ENCODE data around the gene SIGLEC8. TPM values are rescaled to one million over a fixed set of nuclear protein-coding genes. Genes with fewer than 3 reads are reported as not detected.

The SIGLEC8 gene
- total RNA-seq, 1 experiment from 2014 or later = not detected

DNA sequence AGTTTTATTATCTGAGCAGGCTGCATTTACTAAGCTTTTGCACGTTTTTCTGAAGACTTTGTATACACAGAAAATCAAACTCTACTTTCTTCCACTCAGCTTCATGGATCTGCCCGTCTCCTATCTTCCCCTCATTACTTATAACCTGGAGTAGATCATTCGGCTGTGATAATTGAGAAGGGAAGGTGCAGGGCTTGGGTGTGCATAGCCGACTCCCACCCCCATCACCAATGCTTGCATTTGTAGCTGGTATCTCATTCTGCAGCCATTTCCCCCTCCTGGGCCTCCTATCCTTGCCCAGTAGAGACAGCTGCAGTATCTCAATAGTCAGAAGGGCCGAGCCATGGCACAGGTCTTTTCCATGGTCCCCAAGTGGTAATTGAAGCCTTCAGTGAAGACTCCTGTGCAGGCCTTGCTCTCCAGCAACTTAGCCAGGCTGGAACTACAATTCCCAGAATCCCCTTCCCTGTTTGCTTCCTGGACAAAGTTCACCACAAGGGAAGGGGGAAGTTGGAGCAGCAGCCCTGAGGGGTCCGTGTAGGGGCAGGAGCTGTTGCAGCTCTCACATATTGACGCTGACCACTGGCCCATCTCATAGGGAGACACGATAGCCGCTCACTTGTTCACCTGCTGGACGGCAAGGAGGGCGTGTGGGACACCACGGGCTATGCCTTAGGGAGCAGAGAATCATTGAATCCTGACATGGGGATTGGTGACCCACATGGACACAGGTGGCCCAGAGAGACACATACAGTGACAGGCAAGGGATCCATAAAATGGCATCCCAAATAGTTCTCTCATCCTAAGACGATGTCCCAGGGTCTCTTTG lies 2.1 kb upstream of the SIGLEC8 start:
- Histone ChIP-seq H3K9me3 (0 out of 2 replicates have a peak, but pooled peaks cover 2% of the 10 kb centered on the region), H3K4me3 (ENCODE audit: low read depth, low read length) (peak overlapping the region; percentile 17; the same call in 1 of the 2 replicates), H3K27me3 (replicated peaks; ENCODE audit: control insufficient read depth, insufficient read depth, low read length) (no peaks in the 10 kb centered on the region), H3K4me1 (no peaks in the 10 kb centered on the region), H3K36me3 (ENCODE audit: control insufficient read depth, insufficient read depth, low read length) (no peaks in the 10 kb centered on the region)
- CTCF ChIA-PET = no interaction called here
- Mint-ChIP-seq H3K36me3 (ENCODE audit: insufficient read depth, unreplicated experiment) (no peaks in the 10 kb centered on the region), H3K4me3 (ENCODE audit: unreplicated experiment) (peak overlapping the region; percentile 47), H3K27me3 (ENCODE audit: insufficient read depth, unreplicated experiment) (peaks cover 12% of the 10 kb centered on the region), H3K27ac (ENCODE audit: unreplicated experiment) (no peak overlapping the region), H3K4me1 (ENCODE audit: low read depth, unreplicated experiment) (no peaks in the 10 kb centered on the region), H3K9me3 (ENCODE audit: unreplicated experiment) (no peaks in the 10 kb centered on the region)
- TF ChIP-seq, protein P1, sequence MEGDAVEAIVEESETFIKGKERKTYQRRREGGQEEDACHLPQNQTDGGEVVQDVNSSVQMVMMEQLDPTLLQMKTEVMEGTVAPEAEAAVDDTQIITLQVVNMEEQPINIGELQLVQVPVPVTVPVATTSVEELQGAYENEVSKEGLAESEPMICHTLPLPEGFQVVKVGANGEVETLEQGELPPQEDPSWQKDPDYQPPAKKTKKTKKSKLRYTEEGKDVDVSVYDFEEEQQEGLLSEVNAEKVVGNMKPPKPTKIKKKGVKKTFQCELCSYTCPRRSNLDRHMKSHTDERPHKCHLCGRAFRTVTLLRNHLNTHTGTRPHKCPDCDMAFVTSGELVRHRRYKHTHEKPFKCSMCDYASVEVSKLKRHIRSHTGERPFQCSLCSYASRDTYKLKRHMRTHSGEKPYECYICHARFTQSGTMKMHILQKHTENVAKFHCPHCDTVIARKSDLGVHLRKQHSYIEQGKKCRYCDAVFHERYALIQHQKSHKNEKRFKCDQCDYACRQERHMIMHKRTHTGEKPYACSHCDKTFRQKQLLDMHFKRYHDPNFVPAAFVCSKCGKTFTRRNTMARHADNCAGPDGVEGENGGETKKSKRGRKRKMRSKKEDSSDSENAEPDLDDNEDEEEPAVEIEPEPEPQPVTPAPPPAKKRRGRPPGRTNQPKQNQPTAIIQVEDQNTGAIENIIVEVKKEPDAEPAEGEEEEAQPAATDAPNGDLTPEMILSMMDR (IDR thresholded peaks at IDR 0.05; ENCODE audit: insufficient read depth in 1 of 2, low read depth in 1 of 2, low read length in 1 of 2, severe bottlenecking in 1 of 2, unreplicated experiment in 1 of 2) = no peak
- DNase-seq = no peak
- intact Hi-C loops (cut with micrococcal nuclease; ENCODE audit: unreplicated experiment) = no loop called here
- no TSS peak for BruUV-seq (replicated peaks)
- POLR2A ChIA-PET = no interaction called here

DNA sequence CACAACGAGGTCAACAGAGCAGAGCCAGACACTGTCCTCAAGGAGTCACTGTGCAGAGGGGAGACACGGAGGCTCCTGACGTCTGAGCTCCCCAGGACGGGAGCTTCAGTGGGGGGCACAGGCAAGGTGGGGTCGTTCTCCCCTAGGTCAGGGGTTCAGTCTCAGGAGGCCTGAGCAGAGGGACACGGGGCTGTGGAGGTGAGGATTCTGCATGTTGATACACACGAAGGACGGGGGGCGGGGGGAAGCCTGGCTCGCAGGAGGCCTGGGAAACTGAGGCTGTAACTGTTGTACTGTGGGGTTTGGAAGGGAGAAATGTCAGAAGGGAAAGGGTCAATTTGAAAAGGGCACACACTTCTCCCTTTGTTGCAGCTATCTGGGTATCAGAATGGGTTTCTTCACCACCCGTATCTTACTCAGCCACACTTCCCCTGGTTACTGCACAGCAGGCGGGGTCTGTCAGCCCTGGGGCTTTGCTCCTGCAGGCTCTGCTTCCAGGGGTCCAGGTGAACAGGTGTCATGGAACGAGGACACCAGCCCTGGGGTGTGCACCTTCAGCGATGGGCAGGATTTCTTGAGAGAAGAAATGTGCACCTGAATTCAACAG lies 748 bp upstream of the SIGLEC8 start:
- no peaks in the 10 kb centered on the region for H3K36me3 ChIP-seq (ENCODE audit: control insufficient read depth, insufficient read depth, low read length)
- no TSS peak for BruUV-seq (replicated peaks)
- Mint-ChIP-seq H3K27me3 (ENCODE audit: insufficient read depth, unreplicated experiment) (peaks cover 8% of the 10 kb centered on the region), H3K9me3 (ENCODE audit: unreplicated experiment) (no peaks in the 10 kb centered on the region), H3K27ac (ENCODE audit: unreplicated experiment) (no peak overlapping the region), H3K4me1 (ENCODE audit: low read depth, unreplicated experiment) (no peaks in the 10 kb centered on the region), H3K36me3 (ENCODE audit: insufficient read depth, unreplicated experiment) (no peaks in the 10 kb centered on the region), H3K4me3 (ENCODE audit: unreplicated experiment) (no peak overlapping the region)
- intact Hi-C loops (cut with micrococcal nuclease; ENCODE audit: unreplicated experiment) = no loop called here
- TF ChIP-seq, protein P1 (IDR thresholded peaks at IDR 0.05; ENCODE audit: insufficient read depth in 1 of 2, low read depth in 1 of 2, low read length in 1 of 2, severe bottlenecking in 1 of 2, unreplicated experiment in 1 of 2) = no peak
- H3K4me3 ChIP-seq (ENCODE audit: low read depth, low read length) = no peak overlapping the region
- H3K27me3 ChIP-seq (replicated peaks; ENCODE audit: control insufficient read depth, insufficient read depth, low read length) = no peaks in the 10 kb centered on the region
- no peak for DNase-seq
- ChIA-PET POLR2A (no interaction called here), CTCF (no interaction called here)
- H3K4me1 ChIP-seq = no peaks in the 10 kb centered on the region
- H3K9me3 ChIP-seq = 0 out of 2 replicates have a peak, but pooled peaks cover 2% of the 10 kb centered on the region

DNA sequence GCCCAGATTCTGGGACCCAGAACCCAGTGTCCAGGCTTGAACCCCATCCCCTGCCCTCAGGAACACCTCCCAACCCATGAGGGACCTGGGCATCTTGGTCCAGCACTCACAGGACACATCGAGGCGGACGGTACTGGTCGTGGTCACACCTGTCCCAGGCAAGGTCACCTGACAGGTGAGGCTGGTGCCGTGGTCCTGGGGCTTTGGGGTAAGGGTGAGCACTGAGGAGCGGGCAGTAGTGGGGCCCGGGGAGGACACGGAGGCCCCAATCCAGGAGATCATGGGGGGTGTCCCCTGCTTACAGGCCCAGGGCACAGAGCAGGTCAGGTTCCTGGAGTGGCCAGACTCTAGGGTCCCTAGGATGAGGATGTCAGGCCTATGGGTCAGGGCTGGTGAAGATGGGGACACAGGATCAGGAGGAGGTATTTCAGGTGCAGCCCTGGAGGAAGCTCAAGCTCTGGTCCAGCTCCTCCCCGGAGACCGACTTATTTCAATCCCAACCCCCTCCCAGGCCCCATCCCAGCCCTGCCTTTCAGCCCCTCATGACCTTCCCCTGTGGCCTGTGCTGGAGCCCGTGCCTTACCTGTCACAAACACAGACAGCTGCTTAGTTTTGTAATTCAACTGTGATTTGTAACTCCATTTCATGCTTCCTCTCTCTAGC lies 772 bp downstream of the SIGLEC8 start:
- no peak for DNase-seq
- no peaks in the 10 kb centered on the region for H3K36me3 ChIP-seq (ENCODE audit: control insufficient read depth, insufficient read depth, low read length)
- H3K4me3 ChIP-seq (ENCODE audit: low read depth, low read length) = no peak overlapping the region
- H3K4me1 ChIP-seq = no peaks in the 10 kb centered on the region
- peaks cover 12% of the 10 kb centered on the region for H3K27me3 Mint-ChIP-seq (ENCODE audit: insufficient read depth, unreplicated experiment)
- H3K4me1 Mint-ChIP-seq (ENCODE audit: low read depth, unreplicated experiment) = no peaks in the 10 kb centered on the region
- TF ChIP-seq, protein P1 (IDR thresholded peaks at IDR 0.05; ENCODE audit: insufficient read depth in 1 of 2, low read depth in 1 of 2, low read length in 1 of 2, severe bottlenecking in 1 of 2, unreplicated experiment in 1 of 2) = no peak
- H3K4me3 Mint-ChIP-seq (ENCODE audit: unreplicated experiment) = no peak overlapping the region
- 0 out of 2 replicates have a peak, but pooled peaks cover 2% of the 10 kb centered on the region for H3K9me3 ChIP-seq
- H3K27ac Mint-ChIP-seq (ENCODE audit: unreplicated experiment) = no peak overlapping the region
- BruUV-seq (replicated peaks) = no TSS peak
- intact Hi-C loops (cut with micrococcal nuclease; ENCODE audit: unreplicated experiment) = no loop called here
- H3K27me3 ChIP-seq (replicated peaks; ENCODE audit: control insufficient read depth, insufficient read depth, low read length) = no peaks in the 10 kb centered on the region
- no peaks in the 10 kb centered on the region for H3K36me3 Mint-ChIP-seq (ENCODE audit: insufficient read depth, unreplicated experiment)
- ChIA-PET CTCF (no interaction called here), POLR2A (no interaction called here)
- H3K9me3 Mint-ChIP-seq (ENCODE audit: unreplicated experiment) = no peaks in the 10 kb centered on the region
